ENCODE data around the gene SERINC1. TPM values are rescaled to one million over a fixed set of nuclear protein-coding genes. Genes with fewer than 3 reads are reported as not detected.

The SERINC1 gene
- total RNA-seq, 1 experiment from 2014 or later, result 131 TPM

DNA sequence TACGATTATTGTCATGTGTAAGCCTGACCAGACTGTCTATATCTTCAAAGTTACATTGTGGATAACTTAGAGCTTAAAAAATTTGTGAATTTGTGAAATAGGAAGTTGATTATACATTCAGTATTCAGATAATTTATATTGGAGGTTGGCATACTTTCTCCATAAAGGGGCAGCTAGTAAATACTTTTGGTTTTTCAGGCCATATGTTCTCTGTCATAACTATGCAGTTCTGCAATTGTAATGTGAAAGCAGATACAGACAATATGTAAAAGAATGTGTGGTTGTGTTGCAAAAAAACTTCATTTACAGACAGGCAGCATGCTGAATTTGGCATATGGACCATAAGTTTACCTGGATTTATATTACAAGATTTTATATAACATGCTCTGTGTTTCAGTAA, 42.8 kb downstream of the SERINC1 start:
- POLR2A ChIA-PET, result no interaction called here
- in situ Hi-C loops (cut with HindIII; ENCODE audit: low pct_unique_long_range_greater_than_20kb, low sequenced_read_pairs) (no loop called here), intact Hi-C loops (cut with micrococcal nuclease; ENCODE audit: unreplicated experiment) (no loop called here)
- Histone ChIP-seq H3K4me3 (ENCODE audit: low read depth in 2 of 2, low read length in 2 of 2) (no peak overlapping the region), H3K36me3 (ENCODE audit: control insufficient read depth, insufficient read depth, low read length) (peaks cover 18% of the 10 kb centered on the region), H3K4me1 (ENCODE audit: control insufficient read depth, insufficient read depth, low read length) (no peaks in the 10 kb centered on the region), H3K27me3 (ENCODE audit: control insufficient read depth, insufficient read depth, low read length) (no peaks in the 10 kb centered on the region), H3K27ac (ENCODE audit: low read length) (no peak overlapping the region), H3K9me3 (ENCODE audit: control insufficient read depth, insufficient read depth, low read depth, low read length) (no peaks in the 10 kb centered on the region)
- ATAC-seq, result no peak
- TF ChIP-seq, protein P1, sequence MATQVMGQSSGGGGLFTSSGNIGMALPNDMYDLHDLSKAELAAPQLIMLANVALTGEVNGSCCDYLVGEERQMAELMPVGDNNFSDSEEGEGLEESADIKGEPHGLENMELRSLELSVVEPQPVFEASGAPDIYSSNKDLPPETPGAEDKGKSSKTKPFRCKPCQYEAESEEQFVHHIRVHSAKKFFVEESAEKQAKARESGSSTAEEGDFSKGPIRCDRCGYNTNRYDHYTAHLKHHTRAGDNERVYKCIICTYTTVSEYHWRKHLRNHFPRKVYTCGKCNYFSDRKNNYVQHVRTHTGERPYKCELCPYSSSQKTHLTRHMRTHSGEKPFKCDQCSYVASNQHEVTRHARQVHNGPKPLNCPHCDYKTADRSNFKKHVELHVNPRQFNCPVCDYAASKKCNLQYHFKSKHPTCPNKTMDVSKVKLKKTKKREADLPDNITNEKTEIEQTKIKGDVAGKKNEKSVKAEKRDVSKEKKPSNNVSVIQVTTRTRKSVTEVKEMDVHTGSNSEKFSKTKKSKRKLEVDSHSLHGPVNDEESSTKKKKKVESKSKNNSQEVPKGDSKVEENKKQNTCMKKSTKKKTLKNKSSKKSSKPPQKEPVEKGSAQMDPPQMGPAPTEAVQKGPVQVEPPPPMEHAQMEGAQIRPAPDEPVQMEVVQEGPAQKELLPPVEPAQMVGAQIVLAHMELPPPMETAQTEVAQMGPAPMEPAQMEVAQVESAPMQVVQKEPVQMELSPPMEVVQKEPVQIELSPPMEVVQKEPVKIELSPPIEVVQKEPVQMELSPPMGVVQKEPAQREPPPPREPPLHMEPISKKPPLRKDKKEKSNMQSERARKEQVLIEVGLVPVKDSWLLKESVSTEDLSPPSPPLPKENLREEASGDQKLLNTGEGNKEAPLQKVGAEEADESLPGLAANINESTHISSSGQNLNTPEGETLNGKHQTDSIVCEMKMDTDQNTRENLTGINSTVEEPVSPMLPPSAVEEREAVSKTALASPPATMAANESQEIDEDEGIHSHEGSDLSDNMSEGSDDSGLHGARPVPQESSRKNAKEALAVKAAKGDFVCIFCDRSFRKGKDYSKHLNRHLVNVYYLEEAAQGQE (IDR thresholded peaks at IDR 0.05; ENCODE audit: insufficient read depth in 1 of 2, low read depth in 2 of 2, low read length in 1 of 2), result no peak
- TF ChIP-seq TCF7L2 (IDR thresholded peaks at IDR 0.05; ENCODE audit: low read depth, low read length), result no peak
- no peak for TF ChIP-seq POLR2AphosphoS5 (IDR thresholded peaks at IDR 0.05; ENCODE audit: low read depth, low read length)
- TF ChIP-seq, protein P2, sequence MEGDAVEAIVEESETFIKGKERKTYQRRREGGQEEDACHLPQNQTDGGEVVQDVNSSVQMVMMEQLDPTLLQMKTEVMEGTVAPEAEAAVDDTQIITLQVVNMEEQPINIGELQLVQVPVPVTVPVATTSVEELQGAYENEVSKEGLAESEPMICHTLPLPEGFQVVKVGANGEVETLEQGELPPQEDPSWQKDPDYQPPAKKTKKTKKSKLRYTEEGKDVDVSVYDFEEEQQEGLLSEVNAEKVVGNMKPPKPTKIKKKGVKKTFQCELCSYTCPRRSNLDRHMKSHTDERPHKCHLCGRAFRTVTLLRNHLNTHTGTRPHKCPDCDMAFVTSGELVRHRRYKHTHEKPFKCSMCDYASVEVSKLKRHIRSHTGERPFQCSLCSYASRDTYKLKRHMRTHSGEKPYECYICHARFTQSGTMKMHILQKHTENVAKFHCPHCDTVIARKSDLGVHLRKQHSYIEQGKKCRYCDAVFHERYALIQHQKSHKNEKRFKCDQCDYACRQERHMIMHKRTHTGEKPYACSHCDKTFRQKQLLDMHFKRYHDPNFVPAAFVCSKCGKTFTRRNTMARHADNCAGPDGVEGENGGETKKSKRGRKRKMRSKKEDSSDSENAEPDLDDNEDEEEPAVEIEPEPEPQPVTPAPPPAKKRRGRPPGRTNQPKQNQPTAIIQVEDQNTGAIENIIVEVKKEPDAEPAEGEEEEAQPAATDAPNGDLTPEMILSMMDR (IDR thresholded peaks at IDR 0.05), result no peak
- TF ChIP-seq SIN3A (IDR thresholded peaks at IDR 0.05; ENCODE audit: borderline replicate concordance, insufficient read depth, low read depth, low read length), result no peak
- DNase-seq (ENCODE audit: low read depth, low spot score), result no peak
- no TSS peak for BruUV-seq (replicated peaks)
- CTCF ChIA-PET, result no interaction called here

- Histone ChIP-seq H3K27me3 (ENCODE audit: control insufficient read depth, insufficient read depth, low read length) (no peaks in the 10 kb centered on the region), H3K4me1 (ENCODE audit: control insufficient read depth, insufficient read depth, low read length) (no peaks in the 10 kb centered on the region), H3K27ac (ENCODE audit: low read length) (no peak overlapping the region), H3K9me3 (ENCODE audit: control insufficient read depth, insufficient read depth, low read depth, low read length) (no peaks in the 10 kb centered on the region), H3K36me3 (ENCODE audit: control insufficient read depth, insufficient read depth, low read length) (peaks cover 24% of the 10 kb centered on the region), H3K4me3 (ENCODE audit: low read depth in 2 of 2, low read length in 2 of 2) (no peak overlapping the region)
- TF ChIP-seq SIN3A (IDR thresholded peaks at IDR 0.05; ENCODE audit: borderline replicate concordance, insufficient read depth, low read depth, low read length), result no peak
- TF ChIP-seq, protein P2 (IDR thresholded peaks at IDR 0.05), result no peak
- TF ChIP-seq, protein P1 (IDR thresholded peaks at IDR 0.05; ENCODE audit: insufficient read depth in 1 of 2, low read depth in 2 of 2, low read length in 1 of 2), result no peak
- TF ChIP-seq POLR2AphosphoS5 (IDR thresholded peaks at IDR 0.05; ENCODE audit: low read depth, low read length), result no peak
- no peak for TF ChIP-seq TCF7L2 (IDR thresholded peaks at IDR 0.05; ENCODE audit: low read depth, low read length)
- no TSS peak for BruUV-seq (replicated peaks)
- ATAC-seq (no peak), DNase-seq (ENCODE audit: low read depth, low spot score) (no peak)
- ChIA-PET POLR2A (no interaction called here), CTCF (no interaction called here)
- in situ Hi-C loops (cut with HindIII; ENCODE audit: low pct_unique_long_range_greater_than_20kb, low sequenced_read_pairs), result no loop called here
- intact Hi-C loops (cut with micrococcal nuclease; ENCODE audit: unreplicated experiment), result no loop called here
Observed at GRCh38 chr6:122426597-122426996, 45.0 kb downstream of the SERINC1 start.

Measured in Panc1 (cell line).